Non-pigmented ciliary epithelial cell (primary cell): ENCODE data around the gene RASSF8.

Experiments
- DNase-seq: peaks from one replicate; pipeline ENCODE4 v3.0.0-alpha.2; 2010; ENCODE audit warnings: low read depth

RASSF8 gene

DNA sequence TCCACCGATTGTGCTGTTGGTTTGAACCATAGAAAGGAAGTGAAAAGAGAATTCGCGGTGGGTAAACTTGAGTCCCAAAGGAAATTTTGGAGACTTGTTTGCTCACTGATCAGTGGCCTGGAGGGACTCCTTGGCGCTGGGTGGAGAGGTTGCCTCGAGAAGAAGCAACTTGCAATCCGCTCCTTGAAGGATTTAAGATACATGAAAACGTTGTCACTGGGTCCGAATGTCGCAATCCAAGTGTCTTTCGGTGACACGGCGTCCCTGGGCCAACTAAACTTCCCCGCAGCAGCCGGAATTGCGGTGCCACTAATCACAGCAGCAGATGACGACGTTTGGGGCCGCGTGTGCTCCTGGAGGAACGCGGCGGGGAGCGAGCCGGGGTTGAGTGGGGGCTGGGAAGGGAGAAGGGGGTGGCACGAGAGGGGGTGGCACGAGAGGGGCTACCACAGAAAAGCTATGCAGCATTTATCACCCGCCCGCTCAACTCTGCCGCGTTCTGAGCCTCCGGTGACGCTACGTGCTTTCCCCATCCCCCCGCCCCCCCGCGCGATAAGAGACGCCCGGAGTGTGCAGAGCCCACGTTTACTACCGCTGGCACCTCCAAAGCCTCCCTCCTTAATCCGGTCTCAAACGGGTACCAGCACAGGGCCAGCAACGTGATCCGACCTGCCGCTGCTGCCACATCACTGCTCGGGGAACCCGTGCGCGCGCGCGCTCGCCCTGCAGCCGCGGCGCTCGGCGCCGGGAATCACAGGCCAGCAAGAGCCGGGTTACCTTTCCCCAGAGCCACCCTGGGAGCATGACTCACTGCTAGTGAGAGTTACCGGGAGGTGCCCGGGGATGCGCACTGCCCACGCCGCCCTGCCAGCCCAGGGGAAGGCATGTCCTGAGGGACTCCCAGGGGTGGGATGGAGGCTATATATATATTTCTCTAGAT, 167.2 kb downstream of the RASSF8 start:
- no peak for DNase-seq

GRCh38 chr12:26126340-26127284, 168.1 kb downstream of the RASSF8 start:
- DNase-seq: no peak

DNA sequence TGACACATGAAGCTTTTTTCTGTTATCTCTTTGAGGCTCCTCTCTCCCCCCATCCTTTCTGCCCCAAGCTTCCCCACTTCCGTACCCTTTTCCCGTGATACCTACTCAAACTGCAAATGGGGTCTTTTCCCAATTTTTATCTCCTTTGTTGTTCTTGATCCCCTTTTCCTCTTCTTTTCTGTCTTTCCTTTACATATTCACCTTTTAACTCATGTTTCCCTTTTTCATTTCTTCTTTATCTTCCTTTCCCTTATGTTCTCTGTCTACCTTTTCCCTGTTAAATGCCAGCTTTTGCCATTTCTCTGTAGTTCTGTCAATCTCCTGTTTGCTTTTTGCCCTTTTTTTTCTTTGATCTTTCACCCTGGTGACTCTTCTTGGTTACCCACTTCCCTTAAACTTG, 168.9 kb downstream of the RASSF8 start:
- DNase-seq: no peak

GRCh38 chr12:26128168-26128567, 169.7 kb downstream of the RASSF8 start:
- DNase-seq: no peak
